Measurements from ENCODE around the gene PRKN. TPM values are rescaled to one million over a fixed set of nuclear protein-coding genes. Genes with fewer than 3 reads are reported as not detected.
A peak's percentile ranks its signal among the peaks of the same experiment; 100 is the strongest.
"Not testable (repeated sequence)": the region's sequence is repeated elsewhere in the genome, so short reads cannot be mapped to it uniquely, and the experiment has no call there.

Gene PRKN
- total and polyA plus RNA-seq, 9 of the 15 experiments (the other 6 are each of a cell fraction or from before 2014, with no cell fraction given): 0.03 to 0.96 (median 0.15) TPM; not detected in 2

DNA sequence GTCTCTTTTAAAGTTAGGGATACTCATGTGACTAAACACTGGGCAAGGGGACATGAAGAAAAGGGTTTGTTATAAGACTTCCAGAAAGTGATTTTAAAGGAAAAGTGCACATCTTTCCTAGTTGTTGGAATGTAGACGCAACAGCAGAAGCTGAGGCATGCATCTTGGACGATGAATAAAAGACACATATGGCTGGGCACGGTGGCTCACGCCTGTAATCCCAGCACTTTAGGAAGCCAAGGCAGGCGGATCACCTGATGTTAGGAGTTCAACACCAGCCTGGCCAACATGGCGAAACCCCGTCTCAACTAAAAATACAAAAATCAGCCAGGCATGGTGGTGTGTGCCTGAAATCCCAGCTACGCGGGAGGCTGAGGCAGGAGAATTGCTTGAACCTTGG lies 905.4 kb downstream of the PRKN start:
- BruUV-seq (replicated peaks); POLR2A ChIA-PET: not testable (repeated sequence)
- WGBS (ENCODE audit: insufficient coverage, low coverage, missing lambda C conversion rate): 2% methylated on average over 9 of the region's 9 CpGs

DNA sequence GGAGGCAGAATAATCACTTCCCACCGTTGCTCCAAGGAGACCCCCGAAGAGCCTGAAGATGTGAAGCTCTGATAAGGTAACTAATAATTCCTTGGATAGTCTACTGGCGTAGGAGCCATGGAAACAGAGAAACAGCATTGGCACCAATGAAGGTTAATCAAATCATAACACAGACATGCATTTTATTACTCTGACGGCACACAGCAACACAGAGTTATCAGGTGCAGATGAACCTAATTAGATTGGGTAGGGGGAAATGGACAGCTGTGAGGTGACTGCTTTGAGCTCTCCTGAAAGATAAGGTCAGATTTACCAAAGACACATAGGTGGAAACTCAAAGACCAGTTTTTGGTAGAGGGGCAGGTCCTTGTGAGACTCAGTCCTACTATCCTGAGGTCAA lies 909.7 kb downstream of the PRKN start:
- no peaks in the 10 kb centered on the region for H3K36me3 ChIP-seq (ENCODE audit: control insufficient read depth, insufficient read depth, low read length)
- no peaks in the 10 kb centered on the region for H3K4me1 ChIP-seq (replicated peaks in 1 of 2; ENCODE audit: control insufficient read depth in 2 of 2, insufficient read depth in 2 of 2, low read length in 2 of 2)
- H3K9ac ChIP-seq (ENCODE audit: insufficient read depth in 1 of 2, low read depth in 2 of 2, low read length in 2 of 2): no peak overlapping the region
- no peak for ATAC-seq
- TF ChIP-seq, protein P1, sequence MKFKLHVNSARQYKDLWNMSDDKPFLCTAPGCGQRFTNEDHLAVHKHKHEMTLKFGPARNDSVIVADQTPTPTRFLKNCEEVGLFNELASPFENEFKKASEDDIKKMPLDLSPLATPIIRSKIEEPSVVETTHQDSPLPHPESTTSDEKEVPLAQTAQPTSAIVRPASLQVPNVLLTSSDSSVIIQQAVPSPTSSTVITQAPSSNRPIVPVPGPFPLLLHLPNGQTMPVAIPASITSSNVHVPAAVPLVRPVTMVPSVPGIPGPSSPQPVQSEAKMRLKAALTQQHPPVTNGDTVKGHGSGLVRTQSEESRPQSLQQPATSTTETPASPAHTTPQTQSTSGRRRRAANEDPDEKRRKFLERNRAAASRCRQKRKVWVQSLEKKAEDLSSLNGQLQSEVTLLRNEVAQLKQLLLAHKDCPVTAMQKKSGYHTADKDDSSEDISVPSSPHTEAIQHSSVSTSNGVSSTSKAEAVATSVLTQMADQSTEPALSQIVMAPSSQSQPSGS (CRISPR knock-in tag; IDR thresholded peaks at IDR 0.05): no peak
- TF ChIP-seq HNRNPLL (IDR thresholded peaks at IDR 0.05; ENCODE audit: low read depth, low read length, poor library complexity, severe bottlenecking): peak; percentile 28
- no peak overlapping the region for H3K27ac ChIP-seq (ENCODE audit: extremely low read depth, low read depth, low read length)
- H3K4me2 ChIP-seq (ENCODE audit: insufficient read depth, low read length): no peak overlapping the region
- POLR2A ChIA-PET: interaction anchor here (0.6 kb wide), 1 partner anchor 72 kb away, joined by 3 read pairs; no protein-coding TSS in a partner anchor
- no peak for FAIRE-seq
- no peak overlapping the region for H3K4me3 ChIP-seq
- no peak overlapping the region for H2AFZ ChIP-seq (ENCODE audit: low read depth, low read length)
- in situ Hi-C loops (cut with MboI) (no loop called here), intact Hi-C loops (cut with micrococcal nuclease) (no loop called here)
- no peaks in the 10 kb centered on the region for H3K79me2 ChIP-seq (ENCODE audit: control insufficient read depth, insufficient read depth, low read length)
- H3K9me1 ChIP-seq (ENCODE audit: control insufficient read depth, insufficient read depth, low read length): no peaks in the 10 kb centered on the region
- H3K9me3 ChIP-seq (replicated peaks; ENCODE audit: control insufficient read depth, insufficient read depth, low read depth, low read length): no peaks in the 10 kb centered on the region
- BruUV-seq (replicated peaks): no TSS peak
- no peak for DNase-seq (ENCODE audit: extremely low read depth in 1 of 4, low spot score in 3 of 4)
- H4K20me1 ChIP-seq (replicated peaks; ENCODE audit: control insufficient read depth, insufficient read depth, low read length): no peaks in the 10 kb centered on the region
- H3K27me3 ChIP-seq (ENCODE audit: control insufficient read depth in 2 of 2, insufficient read depth in 2 of 2, low read length in 2 of 2): peaks cover 2 to 7% of the 10 kb centered on the region in 2 experiments; a peak in 1 of 5 replicates
- WGBS (ENCODE audit: insufficient coverage, low coverage, missing lambda C conversion rate): 0% methylated on average over 4 of the region's 4 CpGs
- CTCF ChIA-PET (ENCODE audit: low intra/inter-chr PET ratio): no interaction called here

More for the DNA sequence above, 905.4 kb downstream of the PRKN start:
- FAIRE-seq; intact Hi-C loops (cut with micrococcal nuclease); H4K20me1 ChIP-seq (replicated peaks; ENCODE audit: control insufficient read depth, insufficient read depth, low read length); H3K36me3 ChIP-seq (ENCODE audit: control insufficient read depth, insufficient read depth, low read length); H3K9ac ChIP-seq (ENCODE audit: insufficient read depth in 1 of 2, low read depth in 2 of 2, low read length in 2 of 2); DNase-seq (ENCODE audit: extremely low read depth in 1 of 4, low spot score in 3 of 4); H3K4me1 ChIP-seq (replicated peaks in 1 of 2; ENCODE audit: control insufficient read depth in 2 of 2, insufficient read depth in 2 of 2, low read length in 2 of 2); H3K9me1 ChIP-seq (ENCODE audit: control insufficient read depth, insufficient read depth, low read length); H3K9me3 ChIP-seq (replicated peaks; ENCODE audit: control insufficient read depth, insufficient read depth, low read depth, low read length); in situ Hi-C loops (cut with MboI); H3K27ac ChIP-seq (ENCODE audit: extremely low read depth, low read depth, low read length); H3K79me2 ChIP-seq (ENCODE audit: control insufficient read depth, insufficient read depth, low read length); H2AFZ ChIP-seq (ENCODE audit: low read depth, low read length); CTCF ChIA-PET (ENCODE audit: low intra/inter-chr PET ratio); ATAC-seq; H3K4me2 ChIP-seq (ENCODE audit: insufficient read depth, low read length); H3K27me3 ChIP-seq (ENCODE audit: control insufficient read depth in 2 of 2, insufficient read depth in 2 of 2, low read length in 2 of 2); H3K4me3 ChIP-seq: not testable (repeated sequence)
